Epithelial cell of proximal tubule (primary cell): ENCODE data around the gene PTPRC. TPM values are rescaled to one million over a fixed set of nuclear protein-coding genes. Genes with fewer than 3 reads are reported as not detected.

Source experiments
- DNase-seq: peaks from one replicate; pipeline ENCODE4 v3.0.0-alpha.2; 2011; ENCODE audit warnings: low read depth
- H3K4me3 ChIP-seq: 2 replicates; pipeline ENCODE4 v1.5.1; 2011; ENCODE audit warnings: low read depth, mild to moderate bottlenecking, low read length
- CTCF ChIP-seq: conservative IDR thresholded peaks from 2 replicates; pipeline ENCODE4 v1.5.1; 2012; ENCODE audit warnings: low read depth, mild to moderate bottlenecking, low read length
- total RNA-seq: library from RNA; depleted of rRNA; stranded (reverse); fragments of >200 nt; gene quantifications from 2 replicates; pipeline ENCODE4 v1.2.3, GENCODE V29; 2015

PTPRC gene
- total RNA-seq, 1 donor from 2014 or later: not detected

DNA sequence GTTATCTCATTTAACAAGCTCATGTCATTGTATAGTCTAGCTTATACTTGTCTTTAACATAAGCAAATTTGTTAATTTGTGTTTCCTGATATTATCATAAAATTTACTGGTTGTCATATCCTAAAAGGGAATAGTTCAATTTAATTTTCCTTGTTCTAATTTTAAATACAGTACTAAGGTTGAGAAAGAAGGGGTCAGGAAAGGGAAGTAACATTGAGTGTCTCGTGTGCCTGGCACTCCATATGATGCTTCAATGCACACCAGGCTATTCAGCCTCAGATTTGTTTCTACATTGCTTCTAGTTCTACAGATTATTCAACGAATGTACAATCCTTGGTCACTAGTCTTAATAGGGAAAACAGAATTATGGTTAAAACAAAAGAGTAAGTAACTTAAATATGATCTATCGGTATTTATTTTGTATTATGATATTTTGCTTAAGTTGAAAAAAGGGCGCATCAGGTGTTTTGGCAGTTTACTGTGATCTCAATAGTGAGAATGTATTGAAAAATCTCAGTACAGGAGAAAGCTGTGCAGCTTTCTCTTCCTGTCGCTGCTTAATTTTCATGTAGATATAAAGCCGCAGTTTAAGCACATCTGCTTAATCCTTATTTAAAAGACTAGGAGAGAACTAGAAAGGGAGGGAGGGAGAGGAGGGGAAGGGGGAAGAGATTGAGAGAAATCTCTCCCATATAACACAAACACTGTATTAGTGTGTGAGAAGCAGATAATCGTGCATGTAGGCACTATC is 13.0 kb downstream of the PTPRC start:
- TF ChIP-seq CTCF: no peak
- no peak for DNase-seq
- no peak overlapping the region for H3K4me3 ChIP-seq

DNA sequence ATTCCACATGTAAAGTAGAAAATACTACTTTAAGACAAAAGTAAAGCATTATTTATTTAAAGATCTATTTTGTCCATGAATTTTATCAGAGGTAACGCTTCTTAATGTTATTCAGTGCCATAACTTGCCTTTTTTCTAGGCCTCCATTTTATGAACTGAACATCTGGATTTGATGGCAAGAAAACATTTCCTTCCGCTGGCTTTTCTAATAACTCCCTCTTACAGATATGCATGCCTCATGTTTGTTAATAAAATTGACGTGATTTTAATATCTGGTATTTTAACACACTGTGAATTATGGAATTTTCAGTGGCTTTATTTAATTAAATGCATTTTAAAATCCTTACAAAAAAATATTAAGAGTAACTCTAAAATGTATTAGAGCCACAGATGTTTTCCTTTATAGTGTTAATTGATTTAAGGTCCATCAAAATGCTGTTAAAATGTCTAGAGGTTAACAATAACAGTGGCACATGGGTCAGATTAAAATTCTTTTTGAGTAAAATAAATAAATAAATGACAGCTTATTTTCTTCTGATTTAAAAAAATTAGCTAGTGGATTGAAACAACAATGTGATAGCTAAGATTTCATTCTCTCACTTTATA is 15.1 kb downstream of the PTPRC start:
- no peak for DNase-seq
- H3K4me3 ChIP-seq: no peak overlapping the region
- TF ChIP-seq CTCF: no peak

DNA sequence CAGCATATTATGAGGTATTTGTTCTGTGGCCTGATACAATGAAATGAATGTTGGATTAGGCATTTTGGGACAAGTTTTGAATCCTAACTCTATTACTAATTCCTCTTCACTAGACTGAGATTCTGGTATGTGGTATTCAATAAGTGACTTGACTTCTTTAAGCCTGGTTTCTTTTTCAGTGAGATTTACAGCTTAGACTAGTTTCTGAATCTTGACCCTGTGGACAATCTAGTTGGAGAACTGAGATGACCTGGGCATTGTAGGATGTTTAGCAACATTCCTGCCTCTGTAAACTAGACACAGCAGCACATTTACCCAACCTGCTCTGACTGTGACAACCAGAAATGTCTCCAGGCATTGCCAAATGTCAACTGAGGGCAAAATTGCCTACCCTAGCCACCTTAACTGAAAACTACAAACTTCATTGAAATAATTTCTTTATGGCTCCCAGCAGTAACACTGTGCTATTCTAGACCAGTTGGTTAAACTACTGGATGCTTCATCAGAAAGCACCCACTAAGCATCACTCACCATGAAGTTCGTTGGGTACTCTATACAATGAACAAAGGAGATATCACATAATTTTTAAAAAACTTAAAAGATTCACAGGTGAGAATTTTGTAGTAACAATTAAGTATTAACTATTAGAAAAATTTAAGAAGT is 16.8 kb downstream of the PTPRC start:
- peak; percentile 44 for DNase-seq
- no peak overlapping the region for H3K4me3 ChIP-seq
- TF ChIP-seq CTCF: no peak

DNA sequence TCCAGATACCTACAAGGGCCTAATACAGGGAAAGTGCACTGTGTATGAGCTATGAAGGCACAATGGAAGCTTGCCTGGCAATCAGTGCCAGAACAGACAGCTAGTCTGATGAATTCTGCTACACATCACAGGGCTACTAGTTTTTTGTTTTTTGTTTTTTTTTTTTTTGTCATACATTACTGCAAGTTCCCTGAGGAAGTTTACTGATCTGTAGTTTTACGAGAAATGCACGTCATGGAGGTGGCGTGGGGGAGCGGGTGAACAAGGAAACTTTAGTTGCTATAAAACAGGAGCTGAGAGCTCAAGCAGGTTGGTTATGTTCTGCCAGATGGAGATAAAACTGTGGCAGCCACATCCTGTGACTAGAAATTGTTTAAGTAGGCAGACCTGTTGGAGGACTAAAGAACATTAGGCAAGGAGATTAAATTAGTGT is 17.7 kb downstream of the PTPRC start:
- DNase-seq: no peak
- TF ChIP-seq CTCF: no peak

GRCh38 chr1:198657550-198658064 is 18.8 kb downstream of the PTPRC start:
- no peak for DNase-seq
- H3K4me3 ChIP-seq: no peak overlapping the region
- no peak for TF ChIP-seq CTCF

More for the DNA sequence above, 17.7 kb downstream of the PTPRC start:
- H3K4me3 ChIP-seq: no peak overlapping the region

DNA sequence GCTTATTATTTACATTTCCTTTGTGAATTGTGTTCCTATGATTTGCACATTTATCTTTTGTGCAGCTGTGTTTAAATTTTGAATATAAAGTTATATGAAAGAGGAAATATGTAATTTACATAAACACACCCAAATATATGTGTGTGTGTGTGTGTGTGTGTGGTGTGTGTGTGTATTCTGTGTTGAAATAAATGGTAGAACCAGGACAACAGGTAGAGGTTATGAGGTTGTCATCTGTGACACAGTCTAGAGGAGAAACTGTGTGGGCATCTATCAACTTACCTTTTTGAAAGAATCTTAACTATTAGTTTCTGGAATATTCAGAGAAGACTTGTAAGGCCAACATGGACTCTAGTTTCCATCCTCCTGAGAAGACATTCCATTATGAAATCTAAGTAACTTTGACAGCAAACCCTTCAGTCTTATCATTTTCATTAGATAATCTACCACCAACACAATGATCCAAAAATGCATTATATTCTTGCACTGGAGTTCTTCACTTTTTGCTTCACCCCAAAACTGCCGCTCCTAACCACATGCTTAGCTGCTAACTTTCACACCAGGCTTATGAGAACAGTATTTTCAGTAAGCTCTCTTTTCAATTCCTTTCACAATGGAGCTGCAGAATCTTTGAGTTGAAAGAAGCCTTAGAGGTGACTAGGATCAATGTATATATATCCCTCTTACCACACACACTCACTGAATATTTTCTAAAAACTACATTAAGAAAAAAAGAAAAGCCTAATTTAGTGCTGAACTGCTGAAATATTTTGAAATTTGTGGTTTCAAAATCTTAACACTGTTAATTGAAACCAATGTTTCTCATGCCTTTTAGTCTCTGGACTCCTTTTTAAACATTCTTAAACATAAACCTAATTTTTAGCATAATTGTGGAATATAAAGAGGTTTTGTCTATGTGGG is 21.8 kb downstream of the PTPRC start:
- H3K4me3 ChIP-seq: no peak overlapping the region
- no peak for TF ChIP-seq CTCF
- DNase-seq: no peak
